ENCODE results near the gene FOXO3B. TPM values are rescaled to one million over a fixed set of nuclear protein-coding genes. Genes with fewer than 3 reads are reported as not detected.
"Not testable (repeated sequence)": the region's sequence is repeated elsewhere in the genome, so short reads cannot be mapped to it uniquely, and the experiment has no call there.

FOXO3B gene
- total and polyA plus RNA-seq, 2 donors (not counting 1 experiment from before 2014, with no cell fraction given): 1.8 to 7.1 TPM

DNA sequence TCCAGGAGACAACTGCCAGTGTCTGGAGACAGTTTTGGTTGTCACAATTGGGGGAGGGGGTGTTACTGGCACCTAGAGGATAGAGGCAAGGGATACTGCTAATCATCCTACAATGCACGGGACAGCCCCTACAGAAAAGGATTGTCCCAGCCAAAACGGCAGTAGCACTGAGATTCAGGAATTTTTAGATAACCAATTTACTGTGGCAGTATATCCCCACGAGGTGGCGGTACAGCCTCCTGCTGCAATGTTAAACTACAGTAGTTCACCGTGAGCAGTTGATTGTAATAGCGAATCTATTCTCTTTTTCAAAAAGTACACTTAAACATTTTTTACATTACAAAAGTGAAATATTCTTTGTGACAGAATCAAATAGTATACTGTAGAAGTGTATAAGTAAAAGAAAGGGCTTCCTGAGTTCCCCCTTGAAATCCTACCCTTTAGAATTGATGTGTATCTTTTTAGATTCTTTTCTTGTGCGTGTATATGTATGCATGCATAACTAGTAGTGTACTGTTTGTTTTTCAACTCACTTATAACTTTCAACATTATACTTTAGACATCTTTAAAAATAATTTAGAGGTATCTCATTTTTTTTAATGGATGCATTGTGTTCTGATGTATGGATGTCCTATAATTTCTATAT is 30.4 kb upstream of the FOXO3B start:
- H3K36me3 ChIP-seq (replicated peaks in 1 of 2; ENCODE audit: control extremely low read depth in 1 of 2, control insufficient read depth in 1 of 2, extremely low read depth in 1 of 2, insufficient read depth in 2 of 2, low read length in 1 of 2); H3K9me3 Mint-ChIP-seq (ENCODE audit: insufficient read depth); H2AFZ ChIP-seq (ENCODE audit: insufficient read depth, low read depth, low read length, poor library complexity, severe bottlenecking); H3K79me2 ChIP-seq (ENCODE audit: control insufficient read depth, insufficient read depth, low read length); POLR2A ChIA-PET; H3K4me1 Mint-ChIP-seq; H3K4me3 Mint-ChIP-seq; H3K27ac ChIP-seq (ENCODE audit: low read length in 2 of 2); H3K9me3 ChIP-seq (ENCODE audit: control extremely low read depth in 1 of 3, control insufficient read depth in 2 of 3, insufficient read depth in 1 of 3, low read length in 2 of 3); H3K4me3 ChIP-seq (ENCODE audit: control extremely low read depth in 1 of 5, extremely low read depth in 1 of 5, insufficient read depth in 1 of 5, low read depth in 2 of 5, low read length in 4 of 5); H3K4me2 ChIP-seq (replicated peaks; ENCODE audit: low read depth, low read length, poor library complexity, severe bottlenecking); H3K27ac Mint-ChIP-seq; H3K27me3 Mint-ChIP-seq; H3K9ac ChIP-seq (ENCODE audit: low read length); H4K20me1 ChIP-seq (ENCODE audit: control insufficient read depth, insufficient read depth, low read length, poor library complexity, severe bottlenecking); intact Hi-C loops (cut with micrococcal nuclease); CTCF ChIA-PET; H3K4me1 ChIP-seq (ENCODE audit: control insufficient read depth in 2 of 2, insufficient read depth in 2 of 2, low read length in 2 of 2); H3K27me3 ChIP-seq (replicated peaks in 1 of 4; ENCODE audit: control extremely low read depth in 1 of 4, control insufficient read depth in 3 of 4, insufficient read depth in 4 of 4, low read length in 3 of 4): not testable (repeated sequence)
- DNase-seq (peak; percentile 66), ATAC-seq (ENCODE audit: low read depth) (peak; percentile 71)
- TF ChIP-seq, protein P1, sequence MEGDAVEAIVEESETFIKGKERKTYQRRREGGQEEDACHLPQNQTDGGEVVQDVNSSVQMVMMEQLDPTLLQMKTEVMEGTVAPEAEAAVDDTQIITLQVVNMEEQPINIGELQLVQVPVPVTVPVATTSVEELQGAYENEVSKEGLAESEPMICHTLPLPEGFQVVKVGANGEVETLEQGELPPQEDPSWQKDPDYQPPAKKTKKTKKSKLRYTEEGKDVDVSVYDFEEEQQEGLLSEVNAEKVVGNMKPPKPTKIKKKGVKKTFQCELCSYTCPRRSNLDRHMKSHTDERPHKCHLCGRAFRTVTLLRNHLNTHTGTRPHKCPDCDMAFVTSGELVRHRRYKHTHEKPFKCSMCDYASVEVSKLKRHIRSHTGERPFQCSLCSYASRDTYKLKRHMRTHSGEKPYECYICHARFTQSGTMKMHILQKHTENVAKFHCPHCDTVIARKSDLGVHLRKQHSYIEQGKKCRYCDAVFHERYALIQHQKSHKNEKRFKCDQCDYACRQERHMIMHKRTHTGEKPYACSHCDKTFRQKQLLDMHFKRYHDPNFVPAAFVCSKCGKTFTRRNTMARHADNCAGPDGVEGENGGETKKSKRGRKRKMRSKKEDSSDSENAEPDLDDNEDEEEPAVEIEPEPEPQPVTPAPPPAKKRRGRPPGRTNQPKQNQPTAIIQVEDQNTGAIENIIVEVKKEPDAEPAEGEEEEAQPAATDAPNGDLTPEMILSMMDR (IDR thresholded peaks at IDR 0.05): peak; percentile 73
- no CpG with 5 or more reads among the region's 7 CpGs for WGBS (ENCODE audit: insufficient coverage)

DNA sequence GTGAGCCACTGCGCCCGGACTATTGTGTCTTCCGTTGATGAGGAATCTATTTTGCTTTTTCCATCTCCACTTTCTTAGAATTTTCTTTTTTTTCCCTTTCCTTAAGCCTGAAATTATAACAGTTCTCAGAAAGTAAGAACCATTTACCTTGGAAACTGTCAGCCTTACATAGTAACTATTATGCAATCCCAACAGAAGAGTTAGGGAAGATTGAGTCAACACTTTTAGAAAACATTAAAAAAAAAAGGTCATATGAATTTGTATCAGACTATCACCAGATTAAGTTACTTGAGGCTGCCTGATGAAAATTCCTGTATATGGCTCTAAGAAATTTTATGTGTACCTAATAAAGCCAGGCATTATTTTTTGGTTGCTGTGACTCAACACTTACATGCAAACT is 26.1 kb upstream of the FOXO3B start:
- H3K4me3 ChIP-seq (ENCODE audit: control extremely low read depth in 1 of 5, extremely low read depth in 1 of 5, insufficient read depth in 1 of 5, low read depth in 2 of 5, low read length in 4 of 5); H3K4me2 ChIP-seq (replicated peaks; ENCODE audit: low read depth, low read length, poor library complexity, severe bottlenecking); H4K20me1 ChIP-seq (ENCODE audit: control insufficient read depth, insufficient read depth, low read length, poor library complexity, severe bottlenecking); intact Hi-C loops (cut with micrococcal nuclease); POLR2A ChIA-PET; H3K9ac ChIP-seq (ENCODE audit: low read length); H3K4me3 Mint-ChIP-seq; H3K27me3 Mint-ChIP-seq; H3K9me3 ChIP-seq (ENCODE audit: control extremely low read depth in 1 of 3, control insufficient read depth in 2 of 3, insufficient read depth in 1 of 3, low read length in 2 of 3); H3K27ac Mint-ChIP-seq; ATAC-seq (ENCODE audit: low read depth); H3K36me3 ChIP-seq (replicated peaks in 1 of 2; ENCODE audit: control extremely low read depth in 1 of 2, control insufficient read depth in 1 of 2, extremely low read depth in 1 of 2, insufficient read depth in 2 of 2, low read length in 1 of 2); H3K9me3 Mint-ChIP-seq (ENCODE audit: insufficient read depth); DNase-seq; H3K4me1 Mint-ChIP-seq; H3K4me1 ChIP-seq (ENCODE audit: control insufficient read depth in 2 of 2, insufficient read depth in 2 of 2, low read length in 2 of 2); H2AFZ ChIP-seq (ENCODE audit: insufficient read depth, low read depth, low read length, poor library complexity, severe bottlenecking); H3K27me3 ChIP-seq (replicated peaks in 1 of 4; ENCODE audit: control extremely low read depth in 1 of 4, control insufficient read depth in 3 of 4, insufficient read depth in 4 of 4, low read length in 3 of 4); H3K79me2 ChIP-seq (ENCODE audit: control insufficient read depth, insufficient read depth, low read length); H3K27ac ChIP-seq (ENCODE audit: low read length in 2 of 2): not testable (repeated sequence)
- 100% methylated on average over 2 of the region's 3 CpGs for WGBS (ENCODE audit: insufficient coverage)
- CTCF ChIA-PET: interaction anchor here (0.7 kb wide), 1 partner anchor 723 kb away, joined by 3 read pairs; no protein-coding TSS in a partner anchor

DNA sequence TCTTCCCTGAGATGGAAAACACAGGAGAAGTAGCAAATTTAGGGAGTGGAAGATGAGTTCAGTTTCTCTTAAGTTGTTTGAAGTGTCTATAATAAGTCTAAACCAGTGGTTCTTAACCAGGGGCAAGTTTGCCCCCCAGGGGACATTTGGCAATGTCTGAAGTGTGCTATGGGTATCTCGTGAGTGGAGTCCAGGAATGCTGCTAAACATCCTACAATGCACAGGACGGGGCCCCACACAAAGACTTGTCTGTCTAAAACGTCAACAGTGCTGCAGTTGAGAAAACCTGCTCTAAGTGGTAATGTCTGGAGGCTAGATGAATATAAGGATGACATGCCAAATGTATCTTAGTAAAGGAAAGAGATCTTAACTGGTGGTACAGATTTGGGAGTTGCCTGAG is 23.8 kb upstream of the FOXO3B start:
- H3K27me3 ChIP-seq (replicated peaks in 1 of 4; ENCODE audit: control extremely low read depth in 1 of 4, control insufficient read depth in 3 of 4, insufficient read depth in 4 of 4, low read length in 3 of 4); H3K27ac Mint-ChIP-seq; H3K4me2 ChIP-seq (replicated peaks; ENCODE audit: low read depth, low read length, poor library complexity, severe bottlenecking); H4K20me1 ChIP-seq (ENCODE audit: control insufficient read depth, insufficient read depth, low read length, poor library complexity, severe bottlenecking); H3K27ac ChIP-seq (ENCODE audit: low read length in 2 of 2); H3K4me3 ChIP-seq (ENCODE audit: control extremely low read depth in 1 of 5, extremely low read depth in 1 of 5, insufficient read depth in 1 of 5, low read depth in 2 of 5, low read length in 4 of 5); H3K4me3 Mint-ChIP-seq; H3K4me1 Mint-ChIP-seq; H3K9ac ChIP-seq (ENCODE audit: low read length); ATAC-seq (ENCODE audit: low read depth); H3K36me3 ChIP-seq (replicated peaks in 1 of 2; ENCODE audit: control extremely low read depth in 1 of 2, control insufficient read depth in 1 of 2, extremely low read depth in 1 of 2, insufficient read depth in 2 of 2, low read length in 1 of 2); H3K79me2 ChIP-seq (ENCODE audit: control insufficient read depth, insufficient read depth, low read length); H3K9me3 Mint-ChIP-seq (ENCODE audit: insufficient read depth); H3K27me3 Mint-ChIP-seq; POLR2A ChIA-PET; H2AFZ ChIP-seq (ENCODE audit: insufficient read depth, low read depth, low read length, poor library complexity, severe bottlenecking); intact Hi-C loops (cut with micrococcal nuclease); H3K9me3 ChIP-seq (ENCODE audit: control extremely low read depth in 1 of 3, control insufficient read depth in 2 of 3, insufficient read depth in 1 of 3, low read length in 2 of 3); DNase-seq; H3K4me1 ChIP-seq (ENCODE audit: control insufficient read depth in 2 of 2, insufficient read depth in 2 of 2, low read length in 2 of 2): not testable (repeated sequence)
- 100% methylated on average over 1 of the region's 3 CpGs for WGBS (ENCODE audit: insufficient coverage)
- CTCF ChIA-PET: interaction anchor here (0.7 kb wide), 1 partner anchor 1176 kb away, joined by 3 read pairs; no protein-coding TSS in a partner anchor

All from B cell (primary cell).